WTC11 (cell line): ENCODE results near the gene PRKN. TPM values are rescaled to one million over a fixed set of nuclear protein-coding genes. Genes with fewer than 3 reads are reported as not detected.

Experiments
- ATAC-seq: fragments of 200-7000 bp; cut with Tn5 transposase; 2 replicates; pipeline ENCODE4 v1.10.0; 2021; ENCODE audit warnings: mild to moderate bottlenecking, moderate library complexity
- CTCF ChIA-PET: fragments of 300-600 bp; sonication (Branson Sonifier 250); formaldehyde crosslinking; loops from one replicate; lab custom pipeline; 2021; ENCODE audit warnings: antibody characterized with exemption; lab: Charles Lee
- POLR2A ChIA-PET: fragments of 350-600 bp; sonication (Branson Sonifier 250); formaldehyde crosslinking; loops from one replicate; lab custom pipeline; 2021; ENCODE audit warnings: antibody characterized with exemption; lab: Charles Lee
- DNase-seq: peaks from one replicate; pipeline ENCODE4 v3.0.0; 2021; ENCODE audit warnings: low spot score
- H3K27ac Mint-ChIP-seq: 2 replicates; pipeline ENCODE4 v1.8.0; 2021; ENCODE audit warnings: mixed read lengths
- H3K27me3 Mint-ChIP-seq: 2 replicates; pipeline ENCODE4 v1.8.0; 2021; ENCODE audit warnings: low read depth, mild to moderate bottlenecking, moderate library complexity, mixed read lengths
- H3K36me3 Mint-ChIP-seq: 2 replicates; pipeline ENCODE4 v1.8.0; 2021; ENCODE audit warnings: mixed read lengths
- H3K4me1 Mint-ChIP-seq: 2 replicates; pipeline ENCODE4 v1.8.0; 2022; ENCODE audit warnings: mixed read lengths
- H3K4me3 Mint-ChIP-seq: 2 replicates; pipeline ENCODE4 v1.8.0; 2021; ENCODE audit warnings: mild to moderate bottlenecking, moderate library complexity, mixed read lengths
- H3K9me3 Mint-ChIP-seq: 2 replicates; pipeline ENCODE4 v1.8.0; 2021; ENCODE audit warnings: mixed read lengths
- ATF1 ChIP-seq: sonication (generic); formaldehyde crosslinking; IDR thresholded peaks from 2 replicates; pipeline ENCODE4 v1.8.1; 2023; ENCODE audit warnings: mild to moderate bottlenecking, moderate library complexity, missing genetic modification reagents
- ATF3 ChIP-seq: sonication (generic); formaldehyde crosslinking; conservative IDR thresholded peaks from 2 replicates; pipeline ENCODE4 v1.8.1; 2022; ENCODE audit warnings: mild to moderate bottlenecking, missing genetic modification reagents
- CDX4 ChIP-seq: fragments of 250-450 bp; sonication (Bioruptor Pico); IDR thresholded peaks from 2 replicates; pipeline ENCODE4 v1.9.0; 2021; ENCODE audit warnings: moderate library complexity, mild to moderate bottlenecking, inconsistent platforms, borderline replicate concordance
- ERG ChIP-seq: fragments of 250-450 bp; sonication (Bioruptor Pico); IDR thresholded peaks from 2 replicates; pipeline ENCODE4 v1.8.0; 2021; ENCODE audit warnings: mild to moderate bottlenecking
- GABPB1 ChIP-seq: sonication (generic); formaldehyde crosslinking; IDR thresholded peaks from 2 replicates; pipeline ENCODE4 v1.8.1; 2023; ENCODE audit warnings: mild to moderate bottlenecking, missing genetic modification reagents
- NFYB ChIP-seq: sonication (generic); formaldehyde crosslinking; conservative IDR thresholded peaks from 2 replicates; pipeline ENCODE4 v1.8.0; 2022; ENCODE audit warnings: low read depth, missing genetic modification reagents
- PRDM15 ChIP-seq: sonication (generic); formaldehyde crosslinking; IDR thresholded peaks from 2 replicates; pipeline ENCODE4 v1.8.0; 2022; ENCODE audit warnings: missing genetic modification reagents
- PRRX2 ChIP-seq: fragments of 250-450 bp; sonication (Bioruptor Pico); IDR thresholded peaks from 2 replicates; pipeline ENCODE4 v1.8.0; 2021; ENCODE audit warnings: mild to moderate bottlenecking
- ZNF121 ChIP-seq: sonication (generic); formaldehyde crosslinking; IDR thresholded peaks from 2 replicates; pipeline ENCODE4 v1.8.0; 2023; ENCODE audit warnings: missing genetic modification reagents
- ZNF263 ChIP-seq: sonication (generic); formaldehyde crosslinking; IDR thresholded peaks from 2 replicates; pipeline ENCODE4 v1.8.1; 2022; ENCODE audit warnings: low read depth, mild to moderate bottlenecking, moderate library complexity, missing genetic modification reagents
- ZNF281 ChIP-seq: sonication (generic); formaldehyde crosslinking; IDR thresholded peaks from 2 replicates; pipeline ENCODE4 v1.8.0; 2023; ENCODE audit warnings: mild to moderate bottlenecking, missing genetic modification reagents
- ZNF416 ChIP-seq: fragments of 250-450 bp; sonication (Bioruptor Pico); IDR thresholded peaks from 2 replicates; pipeline ENCODE4 v1.9.0; 2021; ENCODE audit warnings: mild to moderate bottlenecking, inconsistent platforms
- ZNF512 ChIP-seq: sonication (generic); formaldehyde crosslinking; IDR thresholded peaks from 2 replicates; pipeline ENCODE4 v1.8.1; 2022; ENCODE audit warnings: missing genetic modification reagents, borderline replicate concordance
- ZSCAN18 ChIP-seq: fragments of 250-450 bp; sonication (Bioruptor Pico); IDR thresholded peaks from 2 replicates; pipeline ENCODE4 v2.1.2; 2022; ENCODE audit warnings: mild to moderate bottlenecking, moderate library complexity
- total RNA-seq: library from RNA; stranded (reverse); gene quantifications from 3 replicates; pipeline ENCODE4 v1.2.3, GENCODE V29; 2021

The PRKN gene
- total RNA-seq, 1 experiment from 2014 or later, result 0.59 TPM

- ChIA-PET POLR2A (no interaction called here), CTCF (no interaction called here)
- H3K27me3 Mint-ChIP-seq, result no peaks in the 10 kb centered on the region
- H3K27ac Mint-ChIP-seq, result no peak overlapping the region
- no peaks in the 10 kb centered on the region for H3K4me1 Mint-ChIP-seq
- no peaks in the 10 kb centered on the region for H3K36me3 Mint-ChIP-seq
- no peak overlapping the region for H3K4me3 Mint-ChIP-seq
- H3K9me3 Mint-ChIP-seq, result no peaks in the 10 kb centered on the region
- TF ChIP-seq PRDM15 (CRISPR knock-in tag) (no peak), CDX4 (CRISPR knock-in tag) (no peak), ZNF121 (CRISPR knock-in tag) (no peak), PRRX2 (CRISPR knock-in tag) (no peak), ERG (CRISPR knock-in tag) (no peak), ZSCAN18 (CRISPR knock-in tag) (no peak), ZNF416 (CRISPR knock-in tag) (no peak), ZNF263 (CRISPR knock-in tag) (no peak), ATF1 (CRISPR knock-in tag) (no peak), ZNF281 (CRISPR knock-in tag) (no peak), ATF3 (CRISPR knock-in tag) (no peak), NFYB (CRISPR knock-in tag) (no peak), ZNF512 (CRISPR knock-in tag) (no peak), GABPB1 (CRISPR knock-in tag) (no peak)
- TF ChIP-seq, all 79 proteins: peak for 0
- DNase-seq (no peak), ATAC-seq (no peak)
These were observed 701.5 kb downstream of the PRKN start for GRCh38 chr6:162026031-162026430.
